Measurements from ENCODE around the gene PDXDC1. TPM values are rescaled to one million over a fixed set of nuclear protein-coding genes. Genes with fewer than 3 reads are reported as not detected.
"Not testable (repeated sequence)": the region's sequence is repeated elsewhere in the genome, so short reads cannot be mapped to it uniquely, and the experiment has no call there.

PDXDC1 gene
- total RNA-seq, 1 experiment from 2014 or later, result 101 TPM

DNA sequence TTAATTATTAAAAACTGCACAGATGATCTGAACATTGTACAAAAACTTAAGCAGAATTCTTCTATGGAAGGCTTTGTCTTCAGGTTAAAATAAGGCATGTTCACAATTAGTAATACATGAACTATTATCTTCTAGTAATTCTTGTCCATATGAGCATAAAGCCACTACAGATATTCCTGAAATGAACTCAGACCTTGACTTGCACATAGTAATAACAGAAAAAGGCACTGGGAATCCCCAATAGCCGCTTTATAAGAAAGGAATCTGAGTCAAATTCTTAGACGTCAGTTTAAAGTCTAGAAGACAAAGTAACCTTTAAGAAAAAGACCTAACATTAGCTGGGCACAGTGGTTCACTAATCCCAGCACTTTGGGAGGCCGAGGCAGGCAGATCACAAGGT, 108.0 kb downstream of the PDXDC1 start:
- DNase-seq (ENCODE audit: low read depth); in situ Hi-C loops (cut with HindIII; ENCODE audit: low pct_unique_long_range_greater_than_20kb, low sequenced_read_pairs): not testable (repeated sequence)

DNA sequence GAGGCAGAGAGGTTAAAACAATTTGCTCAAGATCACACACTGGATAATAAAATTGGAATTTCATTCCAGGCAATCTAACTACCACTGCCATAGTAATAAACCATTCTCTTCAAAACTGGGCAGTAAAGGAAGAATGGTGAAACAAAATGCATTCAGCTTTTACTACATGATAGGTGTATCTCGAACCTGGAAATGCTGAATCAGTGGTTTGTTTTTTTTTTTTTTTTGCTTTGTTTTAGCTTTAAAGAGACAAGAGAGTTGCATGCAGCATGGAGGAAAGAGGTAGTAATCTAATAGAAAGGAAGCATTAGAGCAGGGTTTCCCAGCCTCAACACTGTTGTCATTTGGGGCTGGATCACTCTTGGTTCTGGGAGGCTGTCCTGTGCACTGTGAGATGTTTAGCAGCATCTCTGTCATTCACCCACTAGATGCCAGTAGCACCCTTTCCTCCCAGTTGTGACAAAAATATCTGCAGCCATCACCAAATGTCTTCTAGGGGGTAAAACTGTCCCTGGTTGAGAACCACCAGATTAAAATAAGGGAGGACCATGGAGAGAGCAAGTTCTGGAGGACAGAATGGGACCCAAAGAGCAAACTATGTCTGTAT, 115.9 kb downstream of the PDXDC1 start:
- DNase-seq (ENCODE audit: low read depth); in situ Hi-C loops (cut with HindIII; ENCODE audit: low pct_unique_long_range_greater_than_20kb, low sequenced_read_pairs): not testable (repeated sequence)

DNA sequence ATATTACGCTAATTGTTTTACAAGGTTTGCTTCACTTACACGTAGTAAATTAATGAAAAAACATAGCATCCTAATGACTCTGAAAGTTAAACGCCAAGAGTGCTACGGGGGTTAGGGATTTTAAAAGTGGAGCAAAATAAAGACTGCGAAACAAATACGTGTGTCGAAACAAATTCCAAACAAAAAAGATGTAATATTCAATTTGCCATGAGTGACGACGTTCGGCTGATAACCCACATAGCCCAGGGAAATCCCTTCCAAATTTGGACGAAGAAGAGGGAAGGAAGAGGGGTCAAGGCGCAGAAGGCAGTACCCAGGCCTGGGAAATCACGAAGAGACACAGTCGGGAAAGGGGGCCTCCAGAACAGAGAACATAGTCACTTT, 118.7 kb downstream of the PDXDC1 start:
- in situ Hi-C loops (cut with HindIII; ENCODE audit: low pct_unique_long_range_greater_than_20kb, low sequenced_read_pairs); DNase-seq (ENCODE audit: low read depth): not testable (repeated sequence)

DNA sequence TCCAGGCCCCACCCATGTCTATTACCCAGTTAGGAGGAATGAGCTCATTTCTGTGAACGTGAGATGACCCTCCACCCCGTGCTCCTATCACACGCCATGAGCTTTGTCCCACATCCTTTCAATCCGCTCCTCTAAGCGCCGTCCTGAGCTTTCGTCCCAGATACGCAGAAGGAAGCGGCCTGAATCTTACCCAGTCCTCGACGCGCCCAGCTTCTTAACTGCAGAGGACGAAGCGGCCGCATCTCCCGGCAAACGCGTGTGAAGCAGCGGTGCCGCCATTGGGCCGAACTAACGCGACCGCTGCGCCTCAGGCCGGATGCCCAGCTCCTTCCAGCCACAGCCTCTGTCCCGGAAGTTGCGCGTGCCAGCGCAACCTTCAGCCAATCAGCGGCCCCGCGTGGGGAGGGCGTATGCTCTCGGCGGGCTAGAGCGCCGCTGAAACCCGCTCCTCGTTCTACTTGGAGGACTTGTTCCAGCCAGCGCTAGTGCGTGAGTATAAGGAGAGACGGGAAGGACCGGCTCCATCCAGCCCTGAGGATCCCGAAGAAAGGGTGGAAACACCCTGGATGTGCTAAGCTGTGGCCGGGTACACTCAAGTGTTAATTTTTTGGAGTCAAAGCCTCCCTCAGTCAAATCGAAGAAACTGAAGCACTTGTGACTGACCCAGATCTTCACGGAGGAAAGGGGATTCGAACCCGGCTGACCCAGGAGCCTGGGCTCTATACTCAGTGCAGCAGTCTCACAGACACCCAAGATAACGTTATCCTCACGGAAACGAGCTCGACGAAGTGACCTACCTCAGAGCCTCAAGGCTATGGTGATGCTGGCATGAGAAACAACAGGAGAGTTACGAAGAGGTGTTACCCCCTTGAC, 119.4 kb downstream of the PDXDC1 start, which contains the start of gene RRN3:
TSS of gene RRN3 (minus strand) at position 318 of the 873 bp plus-strand sequence. CDS start at position 279, 39 bp downstream.
- DNase-seq (ENCODE audit: low read depth), result peak; percentile 90
- in situ Hi-C loops (cut with HindIII; ENCODE audit: low pct_unique_long_range_greater_than_20kb, low sequenced_read_pairs), result not testable (repeated sequence)

DNA sequence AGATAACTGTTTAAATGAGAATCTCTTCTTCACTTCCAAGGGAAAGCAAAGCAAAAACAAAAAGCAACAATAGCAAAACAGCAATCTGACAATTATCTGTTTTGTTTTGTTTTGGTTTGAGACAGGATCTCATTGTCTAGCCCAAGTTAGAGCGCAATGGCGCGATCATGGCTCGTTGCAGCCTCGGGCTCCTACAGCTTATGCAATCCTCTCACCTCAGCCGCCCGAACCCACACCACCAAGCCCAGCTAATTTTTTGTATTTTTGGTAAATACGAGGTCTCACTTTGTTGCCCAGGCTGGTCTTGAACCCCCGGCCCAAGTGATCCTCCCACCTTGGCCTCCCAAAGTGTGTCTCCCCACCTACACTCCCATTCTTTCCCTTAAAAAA, 121.8 kb downstream of the PDXDC1 start:
- in situ Hi-C loops (cut with HindIII; ENCODE audit: low pct_unique_long_range_greater_than_20kb, low sequenced_read_pairs); DNase-seq (ENCODE audit: low read depth): not testable (repeated sequence)

DNA sequence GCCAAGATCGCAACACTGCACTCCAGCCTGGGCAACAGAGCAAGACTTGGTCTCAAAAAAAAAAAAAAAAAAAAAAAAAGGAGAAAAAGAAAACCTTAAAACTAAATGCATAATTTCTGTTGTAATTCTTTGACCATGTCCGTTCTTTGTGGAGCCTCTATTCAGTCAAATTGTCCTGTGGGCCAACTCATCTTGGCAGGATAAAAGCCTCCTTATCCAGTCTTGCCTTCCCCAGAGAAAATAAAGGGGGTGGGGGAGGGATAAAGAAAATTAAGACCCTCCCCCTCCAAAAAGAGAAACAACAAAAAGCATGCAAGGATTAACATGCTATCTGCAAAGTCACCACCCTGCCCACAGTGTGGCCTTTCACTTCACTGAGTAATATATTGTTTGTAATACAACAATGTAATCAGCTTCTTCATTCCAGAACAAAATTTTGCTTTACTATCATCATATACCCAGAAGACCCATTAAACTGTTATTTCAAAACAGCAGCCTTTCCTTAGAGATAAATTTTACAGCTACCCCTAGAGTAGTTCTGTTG, 124.6 kb downstream of the PDXDC1 start:
- DNase-seq (ENCODE audit: low read depth); in situ Hi-C loops (cut with HindIII; ENCODE audit: low pct_unique_long_range_greater_than_20kb, low sequenced_read_pairs): not testable (repeated sequence)

DNA sequence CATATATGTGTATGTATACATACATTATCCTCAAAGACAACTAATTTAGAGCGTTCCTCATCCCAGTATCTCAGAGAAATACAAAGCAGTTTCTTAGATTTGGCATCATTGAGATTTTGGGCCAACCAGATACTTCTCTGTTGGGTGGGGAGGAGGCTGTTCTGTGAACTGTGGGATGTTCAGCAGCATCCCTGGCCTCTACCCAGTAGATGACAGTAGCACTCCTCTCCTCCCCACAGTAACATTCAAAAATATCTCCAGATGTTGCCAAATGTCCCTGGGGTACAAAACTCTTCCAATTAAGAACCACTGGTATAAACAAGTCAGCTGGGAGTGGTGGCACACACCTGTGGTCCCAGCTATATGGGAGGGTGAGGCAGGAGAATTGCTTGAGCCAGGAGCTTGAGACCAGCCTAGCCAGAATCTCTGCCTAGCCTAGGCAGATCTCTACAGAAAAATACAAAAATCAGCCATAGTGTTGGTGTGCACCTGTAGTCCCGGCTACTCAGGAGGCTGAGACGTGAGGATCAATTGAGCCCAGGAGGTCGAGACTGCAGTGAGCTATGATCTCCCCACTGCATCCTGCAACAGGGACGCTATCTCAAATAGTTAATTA, 125.7 kb downstream of the PDXDC1 start:
- in situ Hi-C loops (cut with HindIII; ENCODE audit: low pct_unique_long_range_greater_than_20kb, low sequenced_read_pairs); DNase-seq (ENCODE audit: low read depth): not testable (repeated sequence)

DNA sequence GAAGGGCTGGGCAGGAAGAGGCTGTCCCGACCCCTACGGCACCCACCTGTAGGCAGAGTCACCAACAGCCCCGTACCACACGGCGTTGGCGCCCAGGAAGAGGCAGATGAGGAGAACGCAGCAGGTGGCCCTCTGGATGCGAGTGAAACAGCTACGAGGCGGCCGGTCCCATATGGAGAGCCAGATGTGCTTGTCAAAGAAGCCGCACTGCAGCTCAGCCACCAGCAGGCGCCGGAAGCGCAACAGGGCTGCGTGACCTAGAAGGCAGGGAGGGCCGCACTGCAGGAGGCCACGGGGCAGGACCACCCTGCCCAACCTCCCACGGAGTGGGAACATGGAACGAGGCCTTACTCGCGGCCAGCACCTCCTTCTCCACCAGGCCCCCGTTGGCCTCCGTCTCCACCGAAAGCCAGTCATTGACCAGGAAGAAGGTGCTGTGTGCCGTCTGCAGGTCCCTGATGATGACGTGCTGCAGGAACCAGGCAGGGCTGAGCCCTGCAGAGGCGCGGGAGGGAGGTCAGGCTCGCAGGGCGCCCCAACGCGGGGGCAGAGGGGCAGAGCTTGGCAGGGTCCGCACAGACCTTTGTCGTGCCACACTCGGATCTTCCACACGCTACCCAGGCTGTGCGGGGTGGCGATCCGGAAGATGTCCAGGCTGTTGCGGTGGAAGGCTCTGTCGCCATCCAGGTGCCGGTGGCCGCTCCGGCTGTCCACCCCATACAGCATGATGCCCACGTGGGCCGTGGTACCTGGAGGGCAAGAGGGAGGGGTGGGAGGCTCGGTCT, 153.0 kb downstream of the PDXDC1 start:
- in situ Hi-C loops (cut with HindIII; ENCODE audit: low pct_unique_long_range_greater_than_20kb, low sequenced_read_pairs); DNase-seq (ENCODE audit: low read depth): not testable (repeated sequence)

DNA sequence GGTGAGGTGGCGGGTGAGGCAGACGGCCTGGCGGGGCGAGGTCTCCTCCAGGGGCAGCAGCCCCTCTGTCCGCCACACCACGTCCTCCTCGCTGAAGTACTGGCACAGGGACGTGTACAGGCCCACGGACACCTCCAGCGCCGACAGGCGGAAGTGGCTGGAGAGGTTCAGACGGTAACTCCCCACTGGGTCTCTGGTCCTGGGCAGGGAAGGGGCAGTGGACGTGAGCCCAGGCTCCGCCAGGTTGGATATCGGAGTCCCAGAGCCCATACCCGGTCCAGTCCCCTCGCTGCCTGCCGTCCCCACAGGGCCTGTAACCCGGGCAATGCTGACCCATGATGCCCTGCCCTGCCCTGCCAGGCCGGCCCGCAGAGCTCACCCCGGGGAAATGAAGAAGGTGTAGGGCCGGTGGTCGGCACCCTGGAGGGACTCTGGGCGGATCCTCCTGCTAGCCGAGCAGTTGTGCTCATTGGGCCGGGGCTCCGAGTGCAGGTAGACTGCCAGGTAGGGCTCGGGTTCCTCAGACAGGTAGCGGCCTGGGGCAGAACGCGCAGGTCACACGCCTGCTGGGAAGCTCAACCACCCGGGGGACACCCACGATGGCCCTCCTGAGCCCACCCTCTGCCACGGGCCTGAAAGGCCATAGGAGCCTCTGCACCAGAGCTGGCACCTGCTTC, 155.6 kb downstream of the PDXDC1 start:
- in situ Hi-C loops (cut with HindIII; ENCODE audit: low pct_unique_long_range_greater_than_20kb, low sequenced_read_pairs); DNase-seq (ENCODE audit: low read depth): not testable (repeated sequence)

DNA sequence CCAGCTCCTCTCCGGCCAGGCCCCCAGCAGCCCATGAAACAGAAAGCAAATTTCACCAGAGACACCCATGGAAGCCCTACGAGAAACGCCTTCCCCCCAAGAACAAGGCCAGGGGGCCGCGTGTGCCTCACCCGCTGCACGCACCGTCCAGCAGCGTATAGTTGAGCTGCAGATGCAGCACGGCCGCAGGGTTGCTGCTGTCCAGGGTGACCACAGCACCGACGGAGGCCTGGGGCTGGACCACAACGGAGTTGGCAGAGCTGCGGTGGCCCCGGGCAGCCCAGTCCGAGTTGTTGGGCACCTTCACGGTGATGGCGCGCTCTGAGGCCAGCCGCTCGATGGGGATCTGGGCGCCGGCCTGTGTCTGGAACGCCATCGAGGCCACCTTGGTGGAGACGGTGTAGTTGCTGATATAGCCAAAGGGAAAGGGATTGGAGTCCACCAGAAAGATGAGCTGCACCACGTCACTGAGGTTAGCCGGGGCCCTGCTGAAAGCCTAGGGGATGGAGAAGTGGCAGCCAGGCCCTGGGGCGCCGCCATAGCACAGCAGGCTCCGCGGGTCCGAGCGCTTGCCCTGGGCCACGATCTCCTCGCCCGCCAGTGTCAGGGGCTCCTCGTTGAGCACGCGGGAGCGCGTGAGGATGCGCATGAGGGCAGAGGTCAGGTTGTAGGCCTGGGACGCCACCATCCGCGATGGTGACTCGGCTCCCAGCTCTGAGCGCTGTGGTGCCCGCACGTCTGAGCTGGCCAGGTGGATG, 156.3 kb downstream of the PDXDC1 start:
- DNase-seq (ENCODE audit: low read depth); in situ Hi-C loops (cut with HindIII; ENCODE audit: low pct_unique_long_range_greater_than_20kb, low sequenced_read_pairs): not testable (repeated sequence)

DNA sequence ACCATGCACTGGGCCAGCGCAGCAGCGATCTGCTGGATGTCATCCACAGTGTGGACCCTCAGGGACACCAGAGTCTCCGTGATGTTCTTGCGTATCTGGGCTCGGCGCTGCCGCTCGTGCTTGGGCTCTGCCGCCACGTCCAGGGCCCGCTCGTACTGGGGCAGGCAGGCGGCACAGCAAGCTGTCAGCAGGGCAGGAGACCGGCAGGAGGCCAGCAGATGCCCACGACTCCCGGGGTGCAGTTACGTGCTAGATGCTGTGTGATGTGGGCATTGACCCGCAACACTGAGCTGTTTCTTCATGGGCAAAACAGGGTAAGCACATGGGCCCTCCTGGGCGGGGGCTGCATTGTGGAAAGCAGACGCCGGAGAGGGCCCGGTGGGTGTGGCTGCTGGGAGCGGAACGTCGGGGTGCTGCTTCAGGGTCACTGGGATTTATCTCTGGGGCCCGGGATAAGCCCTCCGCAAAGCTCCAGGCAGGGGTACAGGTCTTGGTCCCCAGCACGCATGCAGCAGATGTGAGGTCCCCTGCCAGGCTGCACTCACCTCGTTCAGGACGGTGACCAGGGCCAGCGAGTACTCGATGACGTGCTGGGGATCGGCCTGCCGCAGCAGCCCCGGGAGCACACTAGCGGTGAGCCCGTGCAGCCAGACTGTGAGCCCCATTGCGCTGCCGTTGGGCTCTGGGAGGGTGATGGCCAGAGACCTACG, 158.0 kb downstream of the PDXDC1 start:
- DNase-seq (ENCODE audit: low read depth); in situ Hi-C loops (cut with HindIII; ENCODE audit: low pct_unique_long_range_greater_than_20kb, low sequenced_read_pairs): not testable (repeated sequence)

DNA sequence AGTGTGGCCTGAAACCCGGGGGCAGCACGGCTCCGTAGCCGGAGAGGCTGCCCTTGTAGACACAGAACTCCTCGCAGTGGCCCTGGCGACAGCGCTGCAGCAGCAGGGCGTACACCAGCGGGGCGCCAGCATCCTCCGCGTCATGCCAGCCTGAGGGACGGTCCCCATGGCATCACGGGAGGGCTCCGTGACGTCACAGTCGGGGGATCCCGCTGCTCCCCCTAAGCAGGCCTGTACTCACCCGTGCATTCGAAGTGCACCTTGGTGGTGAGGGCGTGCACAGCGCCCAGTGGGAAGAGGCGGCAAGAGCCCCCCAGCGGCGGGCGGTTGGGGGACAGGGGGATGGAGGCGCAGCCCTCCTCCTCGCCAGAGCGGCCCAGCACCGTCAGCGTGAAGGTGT, 158.7 kb downstream of the PDXDC1 start:
- in situ Hi-C loops (cut with HindIII; ENCODE audit: low pct_unique_long_range_greater_than_20kb, low sequenced_read_pairs); DNase-seq (ENCODE audit: low read depth): not testable (repeated sequence)

DNA sequence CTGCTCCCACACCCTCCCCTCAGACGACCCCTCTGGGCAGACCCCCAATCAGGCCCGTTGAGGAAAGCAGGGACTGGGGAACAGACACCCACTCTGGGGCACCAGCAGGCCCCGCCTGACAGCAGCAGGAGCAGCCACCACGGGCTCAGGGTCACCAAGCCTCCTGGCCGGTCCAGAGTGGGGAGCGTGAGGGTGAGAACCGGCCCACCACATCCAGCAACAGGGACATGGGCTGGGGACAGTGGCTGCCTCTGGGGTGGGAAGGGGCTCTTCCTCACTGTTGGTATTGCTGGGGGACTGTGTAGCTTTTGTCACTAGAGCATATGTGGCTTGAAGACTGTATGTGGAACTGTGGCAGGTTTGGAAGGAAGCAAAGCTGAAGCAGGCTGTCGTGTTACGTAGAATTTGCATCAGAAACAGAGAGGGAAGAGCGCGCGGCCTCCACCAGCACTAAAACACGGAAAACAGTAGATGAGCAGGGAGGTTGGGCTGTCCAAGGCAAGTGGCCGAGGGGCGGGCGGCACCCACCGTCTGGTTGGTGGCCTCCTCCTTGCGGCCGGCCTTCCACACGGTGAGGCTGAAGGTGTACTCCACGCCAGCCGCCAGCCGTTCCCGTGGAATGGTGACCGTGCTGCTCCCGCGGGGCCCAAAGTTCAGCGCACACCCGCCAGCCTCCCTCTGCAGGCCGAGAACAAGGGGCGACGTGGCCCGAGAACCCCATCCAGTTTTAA, 160.1 kb downstream of the PDXDC1 start:
- in situ Hi-C loops (cut with HindIII; ENCODE audit: low pct_unique_long_range_greater_than_20kb, low sequenced_read_pairs); DNase-seq (ENCODE audit: low read depth): not testable (repeated sequence)

DNA sequence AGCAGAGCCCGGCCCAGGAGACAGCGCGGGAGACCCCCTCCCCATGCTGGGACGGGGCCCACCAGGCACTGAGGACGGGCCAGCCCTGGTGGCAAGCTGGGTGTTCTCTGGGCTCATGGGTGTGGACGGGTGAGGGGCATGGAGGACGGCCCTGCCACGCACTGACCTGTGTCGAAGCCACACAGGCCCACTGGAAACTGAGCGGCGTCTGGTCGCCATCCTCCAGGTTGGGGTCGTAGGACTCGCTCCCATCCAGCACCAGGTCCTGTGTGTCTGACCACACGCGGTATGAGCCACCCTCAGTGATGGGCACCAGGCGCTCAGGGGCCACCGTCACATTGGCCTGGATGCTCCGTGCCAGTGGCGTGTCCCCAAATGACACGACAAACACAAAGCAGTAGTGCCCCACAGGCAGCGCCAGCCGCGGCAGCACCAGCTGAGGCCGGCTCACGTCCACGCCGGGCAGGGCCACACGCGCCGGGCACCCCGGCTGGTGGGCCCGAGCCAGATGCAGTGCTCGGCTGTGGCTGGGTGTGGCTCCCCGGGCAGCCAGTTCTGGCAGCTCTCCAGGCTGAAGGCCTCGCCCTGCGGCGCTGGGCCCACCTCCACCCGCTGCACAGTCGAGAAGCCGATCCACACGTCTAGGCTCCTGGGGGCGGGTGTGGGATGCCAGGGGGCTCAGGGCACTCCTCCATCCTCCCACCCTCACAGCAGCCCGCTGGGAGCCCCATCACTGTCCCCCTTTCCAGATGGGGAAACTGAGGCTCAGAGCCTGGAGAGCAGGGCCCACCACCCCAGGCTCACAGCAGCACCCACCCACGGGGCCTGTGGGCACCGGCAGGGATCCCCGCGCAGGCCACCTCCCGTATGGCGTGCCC, 160.9 kb downstream of the PDXDC1 start:
- DNase-seq (ENCODE audit: low read depth); in situ Hi-C loops (cut with HindIII; ENCODE audit: low pct_unique_long_range_greater_than_20kb, low sequenced_read_pairs): not testable (repeated sequence)

DNA sequence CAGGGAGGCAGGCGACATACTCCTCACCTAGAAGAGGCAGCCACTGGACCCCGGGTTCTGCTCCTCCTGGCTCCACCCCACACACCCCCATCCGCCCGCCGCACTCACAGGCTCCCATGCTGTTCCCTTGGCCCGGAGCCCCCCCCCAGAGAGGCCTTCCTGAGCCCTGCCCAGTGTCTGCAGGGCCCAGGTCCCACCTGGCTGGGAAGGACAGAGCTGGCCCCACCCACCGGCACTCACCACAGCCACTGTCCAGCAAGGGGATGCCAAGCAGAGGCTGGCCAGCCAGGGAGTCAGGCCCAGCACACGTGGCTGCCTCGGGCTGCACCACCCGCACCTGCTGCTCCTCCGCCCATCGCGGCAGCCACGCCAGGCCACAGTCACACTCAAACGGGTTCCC, 162.7 kb downstream of the PDXDC1 start:
- in situ Hi-C loops (cut with HindIII; ENCODE audit: low pct_unique_long_range_greater_than_20kb, low sequenced_read_pairs); DNase-seq (ENCODE audit: low read depth): not testable (repeated sequence)
